Measurements from ENCODE around the gene SP100.

The SP100 gene

DNA sequence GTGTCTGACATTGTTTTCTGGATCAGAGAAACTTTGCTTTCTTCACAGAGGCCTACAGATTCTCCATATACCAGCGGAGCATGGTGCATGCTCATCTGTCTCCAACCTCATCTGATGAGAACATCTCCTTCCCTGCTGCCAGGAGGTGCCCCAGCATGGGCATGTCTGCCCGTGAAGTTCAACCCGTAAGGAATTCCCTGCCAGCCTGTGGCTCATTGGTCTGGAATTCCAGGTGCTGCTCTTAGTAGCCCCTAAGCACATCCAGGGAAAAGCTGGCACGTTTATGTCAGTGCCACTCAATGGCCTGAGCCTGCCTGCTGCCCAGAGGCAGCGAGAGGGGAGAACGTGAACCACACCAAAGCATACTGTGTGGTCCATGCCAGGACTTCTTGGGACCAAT lies 1.7 kb upstream of the SP100 start:
- no peaks in the 10 kb centered on the region for H3K4me1 ChIP-seq
- H3K9me3 ChIP-seq = no peaks in the 10 kb centered on the region
- peaks cover 8% of the 10 kb centered on the region for H3K27me3 ChIP-seq
- no peak overlapping the region for H3K4me3 ChIP-seq (ENCODE audit: low read depth, low read length)
- H3K36me3 ChIP-seq = no peaks in the 10 kb centered on the region
- no peak for DNase-seq
- no peak for TF ChIP-seq CTCF (IDR thresholded peaks at IDR 0.05; ENCODE audit: low read depth, low read length)

GRCh38 chr2:230417436-230417835 lies 1.4 kb downstream of the SP100 start:
- Histone ChIP-seq H3K9me3 (no peaks in the 10 kb centered on the region), H3K4me1 (no peaks in the 10 kb centered on the region), H3K36me3 (no peaks in the 10 kb centered on the region), H3K4me3 (ENCODE audit: low read depth, low read length) (no peak overlapping the region), H3K27me3 (no peaks in the 10 kb centered on the region)
- no peak for TF ChIP-seq CTCF (IDR thresholded peaks at IDR 0.05; ENCODE audit: low read depth, low read length)
- DNase-seq = no peak

GRCh38 chr2:230418341-230419016 lies 2.5 kb downstream of the SP100 start:
- Histone ChIP-seq H3K4me1 (no peaks in the 10 kb centered on the region), H3K27me3 (no peaks in the 10 kb centered on the region), H3K9me3 (no peaks in the 10 kb centered on the region), H3K36me3 (no peaks in the 10 kb centered on the region), H3K4me3 (ENCODE audit: low read depth, low read length) (no peak overlapping the region)
- TF ChIP-seq CTCF (IDR thresholded peaks at IDR 0.05; ENCODE audit: low read depth, low read length) = no peak
- DNase-seq = no peak

- no peak for DNase-seq
- no peak overlapping the region for H3K4me3 ChIP-seq (ENCODE audit: low read depth, low read length)
- H3K27me3 ChIP-seq = no peaks in the 10 kb centered on the region
- no peak for TF ChIP-seq CTCF (IDR thresholded peaks at IDR 0.05; ENCODE audit: low read depth, low read length)
- H3K4me1 ChIP-seq = no peaks in the 10 kb centered on the region
- H3K36me3 ChIP-seq = no peaks in the 10 kb centered on the region
- H3K9me3 ChIP-seq = no peaks in the 10 kb centered on the region
These were observed 3.2 kb downstream of the SP100 start for GRCh38 chr2:230419181-230419580.

GRCh38 chr2:230422149-230422548 lies 6.1 kb downstream of the SP100 start:
- H3K9me3 ChIP-seq = no peaks in the 10 kb centered on the region
- no peak for TF ChIP-seq CTCF (IDR thresholded peaks at IDR 0.05; ENCODE audit: low read depth, low read length)
- no peaks in the 10 kb centered on the region for H3K27me3 ChIP-seq
- DNase-seq = no peak
- no peak overlapping the region for H3K4me3 ChIP-seq (ENCODE audit: low read depth, low read length)
- H3K36me3 ChIP-seq = no peaks in the 10 kb centered on the region
- no peaks in the 10 kb centered on the region for H3K4me1 ChIP-seq

GRCh38 chr2:230423851-230424458 lies 8.0 kb downstream of the SP100 start:
- Histone ChIP-seq H3K36me3 (no peaks in the 10 kb centered on the region), H3K4me3 (ENCODE audit: low read depth, low read length) (no peak overlapping the region), H3K4me1 (no peaks in the 10 kb centered on the region), H3K27me3 (no peaks in the 10 kb centered on the region), H3K9me3 (no peaks in the 10 kb centered on the region)
- TF ChIP-seq CTCF (IDR thresholded peaks at IDR 0.05; ENCODE audit: low read depth, low read length) = no peak
- DNase-seq = no peak

Measured in BE2C (cell line).